AG08395 (cell line): ENCODE data around the gene FRMPD4.
"Not testable (repeated sequence)": the region's sequence is repeated elsewhere in the genome, so short reads cannot be mapped to it uniquely, and the experiment has no call there.

Experiments
- DNase-seq: peaks from one replicate; pipeline ENCODE4 v3.0.0; 2012; ENCODE audit warnings: mixed read lengths, low spot score

FRMPD4 gene

GRCh38 chrX:12138361-12139313, at the start of gene FRMPD4:
TSS of gene FRMPD4 (plus strand) at chrX:12138473. CDS start at chrX:12138972, 499 bp downstream.
- peak; percentile 19 for DNase-seq

GRCh38 chrX:12089740-12090139, 48.5 kb upstream of the FRMPD4 start:
- no peak for DNase-seq

- DNase-seq: no peak
Observed at GRCh38 chrX:12113321-12113720, 25.0 kb upstream of the FRMPD4 start.

GRCh38 chrX:12115377-12115776, 22.9 kb upstream of the FRMPD4 start:
- no peak for DNase-seq

GRCh38 chrX:12118134-12118533, 20.1 kb upstream of the FRMPD4 start:
- no peak for DNase-seq

GRCh38 chrX:12128017-12128416, 10.3 kb upstream of the FRMPD4 start:
- DNase-seq: no peak

GRCh38 chrX:12137951-12138360, 317 bp upstream of the FRMPD4 start:
- DNase-seq: no peak

GRCh38 chrX:12139934-12140611, 1.8 kb downstream of the FRMPD4 start:
- peak; percentile 3 for DNase-seq

- DNase-seq: no peak
Observed at GRCh38 chrX:12141511-12141910, 3.2 kb downstream of the FRMPD4 start.

GRCh38 chrX:12142661-12143060, 4.4 kb downstream of the FRMPD4 start:
- DNase-seq: no peak

- DNase-seq: no peak
Observed at GRCh38 chrX:12145402-12145801, 7.1 kb downstream of the FRMPD4 start.

GRCh38 chrX:12149670-12150407, 11.6 kb downstream of the FRMPD4 start:
- DNase-seq: no peak

- DNase-seq: no peak
Observed at GRCh38 chrX:12153317-12153716, 15.0 kb downstream of the FRMPD4 start.

- no peak for DNase-seq
Observed at GRCh38 chrX:12153741-12154140, 15.5 kb downstream of the FRMPD4 start.

- no peak for DNase-seq
Observed at GRCh38 chrX:12159799-12160198, 21.5 kb downstream of the FRMPD4 start.

GRCh38 chrX:12162420-12162819, 24.1 kb downstream of the FRMPD4 start:
- no peak for DNase-seq

- DNase-seq: not testable (repeated sequence)
Observed at GRCh38 chrX:12164180-12164579, 25.9 kb downstream of the FRMPD4 start.

GRCh38 chrX:12170755-12171154, 32.5 kb downstream of the FRMPD4 start:
- DNase-seq: no peak

GRCh38 chrX:12174358-12174757, 36.1 kb downstream of the FRMPD4 start:
- no peak for DNase-seq

- DNase-seq: no peak
Observed at GRCh38 chrX:12197030-12197429, 58.8 kb downstream of the FRMPD4 start.

GRCh38 chrX:12206413-12206812, 68.1 kb downstream of the FRMPD4 start:
- DNase-seq: no peak

GRCh38 chrX:12210196-12210815, 72.0 kb downstream of the FRMPD4 start:
- DNase-seq: peak; percentile 62
